ENCODE results near the gene ABCC2. TPM values are rescaled to one million over a fixed set of nuclear protein-coding genes. Genes with fewer than 3 reads are reported as not detected.

The ABCC2 gene
- total RNA-seq, 2 experiments from 2014 or later: 0.38 to 0.59 TPM

GRCh38 chr10:99827936-99828335 is 45.5 kb downstream of the ABCC2 start:
- TF ChIP-seq EZH2phosphoT487 (IDR thresholded peaks at IDR 0.05; ENCODE audit: borderline replicate concordance, low read depth, low read length) (no peak), CTCF (conservative IDR thresholded peaks at IDR 0.05; ENCODE audit: low read length) (no peak)
- no peaks in the 10 kb centered on the region for H4K20me1 ChIP-seq (ENCODE audit: insufficient read depth, low read length)
- POLR2A ChIA-PET: interaction anchor here (0.7 to 1.3 kb wide), 2 partner anchors 37 to 423 kb away, joined by 3 read pairs; no protein-coding TSS in a partner anchor
- CTCF ChIA-PET (ENCODE audit: unreplicated experiment): interaction anchor here (0.5 kb wide), 1 partner anchor 912 kb away, joined by 3 read pairs; no protein-coding TSS in a partner anchor
- H3K9me3 ChIP-seq (ENCODE audit: low read length): no peaks in the 10 kb centered on the region
- no peaks in the 10 kb centered on the region for H3K79me2 ChIP-seq (ENCODE audit: insufficient read depth, low read depth, low read length)
- no peaks in the 10 kb centered on the region for H3K36me3 ChIP-seq (ENCODE audit: insufficient read depth, low read length)
- no peak overlapping the region for H3K4me3 ChIP-seq (ENCODE audit: low read depth, low read length, poor library complexity, severe bottlenecking)
- no peak overlapping the region for H3K27ac ChIP-seq (ENCODE audit: low read depth, low read length, poor library complexity, severe bottlenecking)
- no peaks in the 10 kb centered on the region for H3K4me1 ChIP-seq (ENCODE audit: insufficient read depth, low read length, poor library complexity, severe bottlenecking)
- no TSS peak for BruUV-seq (replicated peaks)
- no peaks in the 10 kb centered on the region for H3K9me2 ChIP-seq (ENCODE audit: insufficient read depth, low read length)
- intact Hi-C loops (cut with micrococcal nuclease; ENCODE audit: unreplicated experiment): no loop called here
- no peak overlapping the region for H3K4me2 ChIP-seq (ENCODE audit: low read length)
- no peak overlapping the region for H2AFZ ChIP-seq (ENCODE audit: low read length)
- DNase-seq (ENCODE audit: low spot score): no peak

GRCh38 chr10:99828464-99828863 is 46.0 kb downstream of the ABCC2 start:
- no TSS peak for BruUV-seq (replicated peaks)
- no peaks in the 10 kb centered on the region for H3K36me3 ChIP-seq (ENCODE audit: insufficient read depth, low read length)
- no peak for TF ChIP-seq CTCF (conservative IDR thresholded peaks at IDR 0.05; ENCODE audit: low read length)
- TF ChIP-seq EZH2phosphoT487 (IDR thresholded peaks at IDR 0.05; ENCODE audit: borderline replicate concordance, low read depth, low read length): no peak
- DNase-seq (ENCODE audit: low spot score): peak; percentile 10
- ChIA-PET CTCF (ENCODE audit: unreplicated experiment) (interaction anchor here (0.5 kb wide), 1 partner anchor 911 kb away, joined by 3 read pairs; no protein-coding TSS in a partner anchor), POLR2A (interaction anchor here (0.5 to 1.3 kb wide), 2 partner anchors 38 to 280 kb away, joined by 3 read pairs; no protein-coding TSS in a partner anchor)
- no peak overlapping the region for H2AFZ ChIP-seq (ENCODE audit: low read length)
- no peak overlapping the region for H3K4me2 ChIP-seq (ENCODE audit: low read length)
- no peak overlapping the region for H3K4me3 ChIP-seq (ENCODE audit: low read depth, low read length, poor library complexity, severe bottlenecking)
- no peaks in the 10 kb centered on the region for H3K9me2 ChIP-seq (ENCODE audit: insufficient read depth, low read length)
- intact Hi-C loops (cut with micrococcal nuclease; ENCODE audit: unreplicated experiment): no loop called here
- no peak overlapping the region for H3K27ac ChIP-seq (ENCODE audit: low read depth, low read length, poor library complexity, severe bottlenecking)
- no peaks in the 10 kb centered on the region for H3K4me1 ChIP-seq (ENCODE audit: insufficient read depth, low read length, poor library complexity, severe bottlenecking)
- H3K9me3 ChIP-seq (ENCODE audit: low read length): no peaks in the 10 kb centered on the region
- no peaks in the 10 kb centered on the region for H4K20me1 ChIP-seq (ENCODE audit: insufficient read depth, low read length)
- H3K79me2 ChIP-seq (ENCODE audit: insufficient read depth, low read depth, low read length): no peaks in the 10 kb centered on the region

GRCh38 chr10:99832439-99832838 is 50.0 kb downstream of the ABCC2 start:
- no peak for DNase-seq (ENCODE audit: low spot score)
- POLR2A ChIA-PET: no interaction called here
- Histone ChIP-seq H3K4me3 (ENCODE audit: low read depth, low read length, poor library complexity, severe bottlenecking) (no peak overlapping the region), H3K4me1 (ENCODE audit: insufficient read depth, low read length, poor library complexity, severe bottlenecking) (no peaks in the 10 kb centered on the region), H3K79me2 (ENCODE audit: insufficient read depth, low read depth, low read length) (no peaks in the 10 kb centered on the region), H3K4me2 (ENCODE audit: low read length) (no peak overlapping the region), H3K9me2 (ENCODE audit: insufficient read depth, low read length) (no peaks in the 10 kb centered on the region), H3K9me3 (ENCODE audit: low read length) (no peaks in the 10 kb centered on the region), H2AFZ (ENCODE audit: low read length) (no peak overlapping the region), H3K36me3 (ENCODE audit: insufficient read depth, low read length) (no peaks in the 10 kb centered on the region), H4K20me1 (ENCODE audit: insufficient read depth, low read length) (no peaks in the 10 kb centered on the region), H3K27ac (ENCODE audit: low read depth, low read length, poor library complexity, severe bottlenecking) (no peak overlapping the region)
- no peak for TF ChIP-seq CTCF (conservative IDR thresholded peaks at IDR 0.05; ENCODE audit: low read length)
- TF ChIP-seq EZH2phosphoT487 (IDR thresholded peaks at IDR 0.05; ENCODE audit: borderline replicate concordance, low read depth, low read length): no peak
- intact Hi-C loops (cut with micrococcal nuclease; ENCODE audit: unreplicated experiment): loop anchor here (5.0 kb wide), 1 partner anchor 1180 kb away; no protein-coding TSS in a partner anchor
- BruUV-seq (replicated peaks): no TSS peak
- CTCF ChIA-PET (ENCODE audit: unreplicated experiment): no interaction called here

Measured in OCI-LY7 (cell line).